Activated naive CD4-positive, alpha-beta T cell treated with anti-CD3 and anti-CD28 coated beads for 36 hours (primary cell): ENCODE results near the gene FOXJ1. TPM values are rescaled to one million over a fixed set of nuclear protein-coding genes. Genes with fewer than 3 reads are reported as not detected.
A peak's percentile ranks its signal among the peaks of the same experiment; 100 is the strongest.

Experiments used
- CTCF ChIA-PET: fragments of 350-600 bp; sonication (Branson Sonifier 250); formaldehyde crosslinking; loops from one replicate; lab custom pipeline; 2021; ENCODE audit warnings: antibody characterized with exemption; lab: Charles Lee
- DNase-seq: peaks from one replicate; pipeline ENCODE4 v3.0.0-alpha.2; 2020
- H3K27ac Mint-ChIP-seq: one replicate; pipeline ENCODE4 v1.8.0; 2021; ENCODE audit warnings: mild to moderate bottlenecking, mixed read lengths
- H3K27me3 Mint-ChIP-seq: one replicate; pipeline ENCODE4 v1.8.0; 2021; ENCODE audit warnings: low read depth, mixed read lengths
- H3K36me3 Mint-ChIP-seq: one replicate; pipeline ENCODE4 v1.8.0; 2021; ENCODE audit warnings: low read depth, mixed read lengths
- H3K4me1 Mint-ChIP-seq: one replicate; pipeline ENCODE4 v1.8.0; 2021; ENCODE audit warnings: low read depth, mixed read lengths
- H3K4me3 Mint-ChIP-seq: one replicate; pipeline ENCODE4 v1.8.0; 2021; ENCODE audit warnings: mild to moderate bottlenecking, moderate library complexity, mixed read lengths
- H3K9me3 Mint-ChIP-seq: one replicate; pipeline ENCODE4 v1.8.0; 2021; ENCODE audit warnings: mixed read lengths
- intact Hi-C: fragments of 100-400 bp; cut with micrococcal nuclease; formaldehyde crosslinking; loops from one replicate; pipeline ENCODE4 v1.15.1; 2023
- total RNA-seq, 2 experiments: library from RNA; stranded (reverse); gene quantifications; one replicate each; pipeline ENCODE4 v1.2.3, GENCODE V29; 2021

The FOXJ1 gene
- total RNA-seq, 2 experiments from 2014 or later = 0.60 to 0.84 TPM

- no peak for DNase-seq
- Mint-ChIP-seq H3K27ac (no peak overlapping the region), H3K27me3 (no peaks in the 10 kb centered on the region), H3K9me3 (no peaks in the 10 kb centered on the region), H3K4me1 (peaks cover 5% of the 10 kb centered on the region), H3K36me3 (peaks cover 7% of the 10 kb centered on the region), H3K4me3 (no peak overlapping the region)
- CTCF ChIA-PET = interaction anchor here (0.5 to 2.1 kb wide), 3 partner anchors 10 to 187 kb away, joined by 3 to 5 read pairs (median 5); partner anchors contain the start of gene EXOC7
- intact Hi-C loops = no loop called here
Observed at GRCh38 chr17:76092526-76093413, 48.3 kb downstream of the FOXJ1 start.

GRCh38 chr17:76091526-76092286 lies 49.3 kb downstream of the FOXJ1 start:
- peaks cover 5% of the 10 kb centered on the region for H3K4me1 Mint-ChIP-seq
- intact Hi-C loops = no loop called here
- no peak for DNase-seq
- peaks cover 7% of the 10 kb centered on the region for H3K36me3 Mint-ChIP-seq
- CTCF ChIA-PET = no interaction called here
- H3K27ac Mint-ChIP-seq = peak overlapping the region; percentile 86
- no peaks in the 10 kb centered on the region for H3K27me3 Mint-ChIP-seq
- no peaks in the 10 kb centered on the region for H3K9me3 Mint-ChIP-seq
- peak overlapping the region; percentile 59 for H3K4me3 Mint-ChIP-seq

GRCh38 chr17:76090517-76091129 lies 50.4 kb downstream of the FOXJ1 start:
- Mint-ChIP-seq H3K27ac (no peak overlapping the region), H3K36me3 (peaks cover 4% of the 10 kb centered on the region), H3K27me3 (no peaks in the 10 kb centered on the region), H3K9me3 (no peaks in the 10 kb centered on the region), H3K4me3 (no peak overlapping the region), H3K4me1 (peaks cover 3% of the 10 kb centered on the region)
- CTCF ChIA-PET = interaction anchor here (1.2 kb wide), 1 partner anchor 76 kb away, joined by 3 read pairs; no protein-coding TSS in a partner anchor
- DNase-seq = no peak
- intact Hi-C loops = no loop called here

GRCh38 chr17:76089680-76090516 lies 51.1 kb downstream of the FOXJ1 start:
- intact Hi-C loops = no loop called here
- Mint-ChIP-seq H3K27ac (peak overlapping the region; percentile 24), H3K27me3 (no peaks in the 10 kb centered on the region)

GRCh38 chr17:76088868-76089576 lies 52.0 kb downstream of the FOXJ1 start:
- peaks cover 3% of the 10 kb centered on the region for H3K4me1 Mint-ChIP-seq
- H3K36me3 Mint-ChIP-seq = peaks cover 5% of the 10 kb centered on the region
- H3K27me3 Mint-ChIP-seq = no peaks in the 10 kb centered on the region
- H3K27ac Mint-ChIP-seq = no peak overlapping the region
- intact Hi-C loops = no loop called here
- no peak for DNase-seq
- no peaks in the 10 kb centered on the region for H3K9me3 Mint-ChIP-seq
- no peak overlapping the region for H3K4me3 Mint-ChIP-seq
- CTCF ChIA-PET = interaction anchor here (1.6 kb wide), 1 partner anchor 75 kb away, joined by 6 read pairs; no protein-coding TSS in a partner anchor

More at GRCh38 chr17:76089680-76090516, 51.1 kb downstream of the FOXJ1 start:
- H3K36me3 Mint-ChIP-seq = peaks cover 3% of the 10 kb centered on the region
- CTCF ChIA-PET = interaction anchor here (1.2 to 1.6 kb wide), 2 partner anchors 75 to 76 kb away, joined by 3 to 6 read pairs; no protein-coding TSS in a partner anchor
- H3K4me3 Mint-ChIP-seq = no peak overlapping the region
- no peaks in the 10 kb centered on the region for H3K9me3 Mint-ChIP-seq
- no peak for DNase-seq
- peaks cover 3% of the 10 kb centered on the region for H3K4me1 Mint-ChIP-seq

- DNase-seq = no peak
- H3K4me1 Mint-ChIP-seq = peaks cover 3% of the 10 kb centered on the region
- H3K27ac Mint-ChIP-seq = no peak overlapping the region
- H3K4me3 Mint-ChIP-seq = no peak overlapping the region
- H3K27me3 Mint-ChIP-seq = no peaks in the 10 kb centered on the region
- intact Hi-C loops = no loop called here
- CTCF ChIA-PET = interaction anchor here (1.6 kb wide), 1 partner anchor 74 kb away, joined by 6 read pairs; no protein-coding TSS in a partner anchor
- peaks cover 5% of the 10 kb centered on the region for H3K36me3 Mint-ChIP-seq
- no peaks in the 10 kb centered on the region for H3K9me3 Mint-ChIP-seq
Observed at GRCh38 chr17:76088041-76088867, 52.8 kb downstream of the FOXJ1 start.

- no peaks in the 10 kb centered on the region for H3K9me3 Mint-ChIP-seq
- CTCF ChIA-PET = no interaction called here
- H3K4me1 Mint-ChIP-seq = peaks cover 3% of the 10 kb centered on the region
- intact Hi-C loops = no loop called here
- DNase-seq = no peak
- H3K27me3 Mint-ChIP-seq = no peaks in the 10 kb centered on the region
- no peak overlapping the region for H3K27ac Mint-ChIP-seq
- H3K36me3 Mint-ChIP-seq = peaks cover 5% of the 10 kb centered on the region
- H3K4me3 Mint-ChIP-seq = no peak overlapping the region
Observed at GRCh38 chr17:76087531-76087930, 53.5 kb downstream of the FOXJ1 start.

- H3K4me1 Mint-ChIP-seq = no peaks in the 10 kb centered on the region
- no peaks in the 10 kb centered on the region for H3K27me3 Mint-ChIP-seq
- no peak overlapping the region for H3K27ac Mint-ChIP-seq
- CTCF ChIA-PET = interaction anchor here (0.6 kb wide), 1 partner anchor 32 kb away, joined by 3 read pairs; no protein-coding TSS in a partner anchor
- no peak for DNase-seq
- intact Hi-C loops = no loop called here
- H3K36me3 Mint-ChIP-seq = peaks cover 5% of the 10 kb centered on the region
- no peaks in the 10 kb centered on the region for H3K9me3 Mint-ChIP-seq
- no peak overlapping the region for H3K4me3 Mint-ChIP-seq
Observed at GRCh38 chr17:76086384-76086783, 54.7 kb downstream of the FOXJ1 start.
